Kidney epithelial cell (primary cell): ENCODE measurements around the gene TP73. TPM values are rescaled to one million over a fixed set of nuclear protein-coding genes. Genes with fewer than 3 reads are reported as not detected.

ENCODE experiments used
- DNase-seq: peaks from one replicate; pipeline ENCODE4 v3.0.0-alpha.2; 2010; ENCODE audit warnings: low read depth
- H3K27me3 ChIP-seq: 2 replicates; pipeline ENCODE4 v1.6.0; 2011; ENCODE audit warnings: low read length; ENCODE audit not compliant: control insufficient read depth, insufficient read depth
- H3K36me3 ChIP-seq: 2 replicates; pipeline ENCODE4 v1.5.1; 2011; ENCODE audit warnings: low read length; ENCODE audit not compliant: control insufficient read depth, insufficient read depth
- H3K4me3 ChIP-seq: 2 replicates; pipeline ENCODE4 v1.5.1; 2011; ENCODE audit warnings: low read depth, mild to moderate bottlenecking, control low read depth, low read length
- total RNA-seq: library from RNA; depleted of rRNA; stranded (reverse); fragments of >200 nt; gene quantifications from 2 replicates; pipeline ENCODE4 v1.2.3, GENCODE V29; 2015
- TF ChIP-seq, protein P1 (sequence below): IDR thresholded peaks from 2 replicates; pipeline ENCODE4 v1.5.1; 2011; ENCODE audit warnings: mild to moderate bottlenecking, moderate library complexity, low read length, control low read depth, inconsistent platforms; ENCODE audit not compliant: insufficient read depth, poor library complexity, severe bottlenecking

TP73 gene
- total RNA-seq, 1 donor from 2014 or later = 0.04 TPM

DNA sequence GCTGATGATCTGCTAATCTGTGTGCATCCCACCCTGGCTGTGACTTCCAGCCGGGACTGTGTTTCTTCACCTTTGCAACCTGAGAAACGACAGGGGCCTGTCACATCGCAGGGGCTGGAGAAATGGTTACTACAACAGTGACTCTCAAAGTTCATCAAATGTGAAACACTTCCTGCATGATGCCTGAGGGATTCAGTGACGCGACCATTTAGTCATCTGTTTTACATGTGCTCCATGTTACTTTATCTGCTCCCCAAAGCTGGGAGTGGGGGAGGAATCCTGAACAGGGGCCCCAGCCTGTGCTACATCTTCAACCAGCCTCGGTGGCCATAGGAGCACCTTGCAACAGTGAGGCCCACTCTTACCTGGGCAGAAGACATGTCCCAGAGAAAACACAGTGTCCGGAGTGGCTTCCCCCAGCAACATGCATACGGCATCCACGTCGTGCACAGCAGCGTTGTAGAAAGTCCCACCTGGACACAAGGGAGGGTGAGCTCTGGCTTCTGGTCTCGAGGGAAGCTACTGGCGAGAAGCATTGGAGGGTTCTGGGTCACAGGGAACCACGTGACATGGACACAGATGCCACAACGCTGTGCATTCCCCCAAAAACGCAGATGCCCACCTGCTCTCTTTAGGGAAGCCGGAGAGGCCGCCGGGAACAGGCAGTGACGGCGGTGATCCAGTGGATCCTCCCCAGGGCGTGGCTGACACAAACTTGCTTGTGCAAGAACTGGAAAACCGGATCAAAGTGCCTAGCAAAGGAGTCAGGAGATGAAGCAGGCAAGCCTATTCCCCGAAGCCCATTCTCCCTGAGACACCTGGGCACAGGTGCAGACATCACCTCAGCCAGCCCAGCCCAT is 90.4 kb downstream of the TP73 start:
- Histone ChIP-seq H3K4me3 (no peak overlapping the region), H3K27me3 (no peaks in the 10 kb centered on the region), H3K36me3 (no peaks in the 10 kb centered on the region)
- TF ChIP-seq, protein P1, sequence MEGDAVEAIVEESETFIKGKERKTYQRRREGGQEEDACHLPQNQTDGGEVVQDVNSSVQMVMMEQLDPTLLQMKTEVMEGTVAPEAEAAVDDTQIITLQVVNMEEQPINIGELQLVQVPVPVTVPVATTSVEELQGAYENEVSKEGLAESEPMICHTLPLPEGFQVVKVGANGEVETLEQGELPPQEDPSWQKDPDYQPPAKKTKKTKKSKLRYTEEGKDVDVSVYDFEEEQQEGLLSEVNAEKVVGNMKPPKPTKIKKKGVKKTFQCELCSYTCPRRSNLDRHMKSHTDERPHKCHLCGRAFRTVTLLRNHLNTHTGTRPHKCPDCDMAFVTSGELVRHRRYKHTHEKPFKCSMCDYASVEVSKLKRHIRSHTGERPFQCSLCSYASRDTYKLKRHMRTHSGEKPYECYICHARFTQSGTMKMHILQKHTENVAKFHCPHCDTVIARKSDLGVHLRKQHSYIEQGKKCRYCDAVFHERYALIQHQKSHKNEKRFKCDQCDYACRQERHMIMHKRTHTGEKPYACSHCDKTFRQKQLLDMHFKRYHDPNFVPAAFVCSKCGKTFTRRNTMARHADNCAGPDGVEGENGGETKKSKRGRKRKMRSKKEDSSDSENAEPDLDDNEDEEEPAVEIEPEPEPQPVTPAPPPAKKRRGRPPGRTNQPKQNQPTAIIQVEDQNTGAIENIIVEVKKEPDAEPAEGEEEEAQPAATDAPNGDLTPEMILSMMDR = no peak
- no peak for DNase-seq

- DNase-seq = no peak
- no peak overlapping the region for H3K4me3 ChIP-seq
- H3K27me3 ChIP-seq = no peaks in the 10 kb centered on the region
- TF ChIP-seq, protein P1 = no peak
- no peaks in the 10 kb centered on the region for H3K36me3 ChIP-seq
These were observed 91.1 kb downstream of the TP73 start for GRCh38 chr1:3743421-3743820.

DNA sequence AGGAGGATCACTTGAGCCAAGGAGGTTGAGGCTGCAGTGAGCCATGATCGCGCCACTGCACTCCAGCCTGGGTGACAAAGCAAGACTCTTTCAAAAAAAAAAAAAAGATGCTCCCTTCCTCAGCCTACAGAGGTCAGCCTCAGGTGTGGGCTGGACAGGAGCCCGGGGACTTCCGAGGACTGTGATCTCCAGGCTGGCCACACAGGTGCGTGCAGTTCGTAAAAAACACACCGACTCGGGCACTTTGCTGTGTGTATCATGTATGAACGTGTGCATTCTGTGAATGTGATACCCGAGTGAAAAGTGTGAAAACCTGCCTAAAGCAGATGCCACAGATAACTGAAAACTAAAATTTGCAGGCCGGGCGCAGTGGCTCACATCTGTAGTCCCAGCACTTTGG is 91.5 kb downstream of the TP73 start:
- H3K36me3 ChIP-seq = no peaks in the 10 kb centered on the region
- no peak for DNase-seq
- no peak overlapping the region for H3K4me3 ChIP-seq
- H3K27me3 ChIP-seq = no peaks in the 10 kb centered on the region
- TF ChIP-seq, protein P1 = no peak

DNA sequence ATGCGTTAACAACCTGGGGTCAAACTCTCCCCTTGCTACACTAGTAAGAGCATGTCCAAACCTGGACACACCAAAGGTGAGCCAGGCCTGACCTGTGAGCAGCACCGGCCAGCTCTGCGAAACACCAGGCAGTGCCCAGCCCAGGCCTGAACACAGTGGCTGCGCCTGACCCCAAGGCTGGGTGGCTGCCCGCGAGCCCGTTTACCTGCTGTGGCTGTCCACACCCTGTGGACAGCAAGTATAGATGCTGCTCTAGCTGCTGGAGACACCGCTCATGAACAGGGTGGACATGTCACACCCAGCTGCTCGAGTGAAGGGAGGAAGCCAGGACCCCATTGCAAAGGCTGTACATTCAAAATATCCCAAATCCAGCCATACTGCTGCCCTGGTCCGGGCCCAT is 92.3 kb downstream of the TP73 start:
- Histone ChIP-seq H3K4me3 (no peak overlapping the region), H3K36me3 (no peaks in the 10 kb centered on the region), H3K27me3 (no peaks in the 10 kb centered on the region)
- TF ChIP-seq, protein P1 = no peak
- no peak for DNase-seq

GRCh38 chr1:3745071-3745470 is 92.8 kb downstream of the TP73 start:
- H3K27me3 ChIP-seq = no peaks in the 10 kb centered on the region
- H3K4me3 ChIP-seq = no peak overlapping the region
- no peak for DNase-seq

More at GRCh38 chr1:3745071-3745470, 92.8 kb downstream of the TP73 start:
- TF ChIP-seq, protein P1 = no peak
- H3K36me3 ChIP-seq = no peaks in the 10 kb centered on the region
